ENCODE results near the gene HOXA9. TPM values are rescaled to one million over a fixed set of nuclear protein-coding genes. Genes with fewer than 3 reads are reported as not detected.

The HOXA9 gene
- total and polyA plus RNA-seq, 3 donors from 2014 or later = 0.25 to 1.0 (median 0.39) TPM

- no peak for DNase-seq
- intact Hi-C loops (cut with DNase I; ENCODE audit: low total_unique reads) = no loop called here
Measured at GRCh38 chr7:27172823-27173510, 7.6 kb upstream of the HOXA9 start.

GRCh38 chr7:27172315-27172774, 7.0 kb upstream of the HOXA9 start:
- Histone ChIP-seq H3K27ac (no peak overlapping the region), H3K27me3 (no peaks in the 10 kb centered on the region), H3K36me3 (ENCODE audit: low read depth, missing control alignments) (no peaks in the 10 kb centered on the region), H3K4me1 (peaks cover 12% of the 10 kb centered on the region), H3K4me3 (no peak overlapping the region), H3K9me3 (no peaks in the 10 kb centered on the region)
- intact Hi-C loops (cut with DNase I; ENCODE audit: low total_unique reads) = no loop called here
- no peak for DNase-seq
- 18 to 19% methylated on average over 9 to 10 of the region's 10 CpGs for WGBS, 2 donors
- TF ChIP-seq POLR2A (IDR thresholded peaks at IDR 0.05) (no peak), CTCF (IDR thresholded peaks at IDR 0.05) (no peak)

More at GRCh38 chr7:27172823-27173510, 7.6 kb upstream of the HOXA9 start:
- Histone ChIP-seq H3K4me3 (peak overlapping the region; percentile 39 to 53), H3K27me3 (no peaks in the 10 kb centered on the region), H3K9me3 (no peaks in the 10 kb centered on the region), H3K36me3 (ENCODE audit: low read depth, missing control alignments) (no peaks in the 10 kb centered on the region), H3K27ac (no peak overlapping the region), H3K4me1 (peaks cover 12% of the 10 kb centered on the region)
- TF ChIP-seq CTCF (IDR thresholded peaks at IDR 0.05) (no peak), POLR2A (IDR thresholded peaks at IDR 0.05) (no peak)
- WGBS, 2 donors = 0 to 5% methylated on average over 8 to 52 of the region's 58 CpGs

GRCh38 chr7:27171637-27172314, 6.4 kb upstream of the HOXA9 start:
- no peak overlapping the region for H3K4me3 ChIP-seq
- DNase-seq = no peak

DNA sequence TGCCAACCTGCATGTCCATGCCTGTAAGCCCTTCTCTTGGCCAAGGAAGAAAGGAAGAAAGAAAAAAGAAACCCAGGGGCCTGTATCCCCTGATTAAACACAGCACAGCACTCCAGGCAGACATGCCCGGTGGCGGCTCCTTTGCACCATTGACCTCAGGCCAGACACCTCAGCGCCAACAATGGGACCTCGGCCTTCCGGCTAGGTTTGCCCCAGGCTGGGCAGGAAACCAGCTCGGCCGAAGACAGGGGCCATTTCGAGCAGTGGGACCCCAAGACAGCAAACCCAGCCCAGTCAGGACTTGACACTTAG, 5.9 kb upstream of the HOXA9 start:
- H3K36me3 ChIP-seq (ENCODE audit: low read depth, missing control alignments) = no peaks in the 10 kb centered on the region
- WGBS, 2 donors = 43 to 51% methylated on average over 8 of the region's 8 CpGs
- no peak overlapping the region for H3K27ac ChIP-seq
- no peak for DNase-seq
- no peak for TF ChIP-seq CTCF (IDR thresholded peaks at IDR 0.05)
- TF ChIP-seq POLR2A (IDR thresholded peaks at IDR 0.05) = no peak
- intact Hi-C loops (cut with DNase I; ENCODE audit: low total_unique reads) = no loop called here
- H3K9me3 ChIP-seq = no peaks in the 10 kb centered on the region
- H3K27me3 ChIP-seq = peaks cover 4% of the 10 kb centered on the region
- no peak overlapping the region for H3K4me3 ChIP-seq
- H3K4me1 ChIP-seq = peaks cover 12% of the 10 kb centered on the region

More at GRCh38 chr7:27171637-27172314, 6.4 kb upstream of the HOXA9 start:
- Histone ChIP-seq H3K27me3 (peaks cover under 1% of the 10 kb centered on the region), H3K9me3 (no peaks in the 10 kb centered on the region), H3K27ac (no peak overlapping the region), H3K4me1 (peaks cover 12% of the 10 kb centered on the region), H3K36me3 (ENCODE audit: low read depth, missing control alignments) (no peaks in the 10 kb centered on the region)
- 12 to 13% methylated on average over 30 of the region's 30 CpGs for WGBS, 2 donors
- intact Hi-C loops (cut with DNase I; ENCODE audit: low total_unique reads) = no loop called here
- TF ChIP-seq POLR2A (IDR thresholded peaks at IDR 0.05) = no peak
- TF ChIP-seq CTCF (IDR thresholded peaks at IDR 0.05) = no peak

Data from testis (tissue), 3 donors.